WERI-Rb-1 (cell line): Measurements from ENCODE around the gene TOMM40.
"Not testable (repeated sequence)": the region's sequence is repeated elsewhere in the genome, so short reads cannot be mapped to it uniquely, and the experiment has no call there.

Experiments used
- DNase-seq: peaks from one replicate; pipeline ENCODE4 v3.0.0-alpha.2; 2020
- H3K27ac ChIP-seq: fragments of 250-450 bp; sonication (Bioruptor Pico); 2 replicates; pipeline ENCODE4 v1.5.1; 2020; ENCODE audit warnings: mild to moderate bottlenecking, moderate library complexity
- H3K27me3 ChIP-seq: fragments of 250-450 bp; sonication (Bioruptor Pico); 2 replicates; pipeline ENCODE4 v1.5.1; 2021; ENCODE audit warnings: mild to moderate bottlenecking, low read depth, moderate library complexity; ENCODE audit not compliant: insufficient read depth, severe bottlenecking
- H3K36me3 ChIP-seq: fragments of 250-450 bp; sonication (Bioruptor Pico); 2 replicates; pipeline ENCODE4 v1.5.1; 2020; ENCODE audit warnings: mild to moderate bottlenecking, moderate library complexity
- H3K4me3 ChIP-seq: 2 replicates; pipeline ENCODE4 v1.5.1; 2011; ENCODE audit warnings: low read depth, mild to moderate bottlenecking, control low read depth, low read length
- H3K9me3 ChIP-seq: fragments of 250-450 bp; sonication (Bioruptor Pico); 2 replicates; pipeline ENCODE4 v1.5.1; 2021; ENCODE audit warnings: mild to moderate bottlenecking, moderate library complexity; ENCODE audit not compliant: severe bottlenecking
- TF ChIP-seq, protein P1 (sequence below): IDR thresholded peaks from 2 replicates; pipeline ENCODE4 v1.5.1; 2011; ENCODE audit warnings: low read depth, mild to moderate bottlenecking, control low read depth, inconsistent platforms, low read length

Gene TOMM40

GRCh38 chr19:44883922-44884321 is 7.1 kb upstream of the TOMM40 start:
- no peak overlapping the region for H3K27ac ChIP-seq

GRCh38 chr19:44884566-44884965 is 6.5 kb upstream of the TOMM40 start:
- Histone ChIP-seq H3K27ac (no peak overlapping the region), H3K4me3 (no peak overlapping the region), H3K36me3 (peaks cover 38% of the 10 kb centered on the region), H3K27me3 (no peaks in the 10 kb centered on the region), H3K9me3 (no peaks in the 10 kb centered on the region)
- TF ChIP-seq, protein P1, sequence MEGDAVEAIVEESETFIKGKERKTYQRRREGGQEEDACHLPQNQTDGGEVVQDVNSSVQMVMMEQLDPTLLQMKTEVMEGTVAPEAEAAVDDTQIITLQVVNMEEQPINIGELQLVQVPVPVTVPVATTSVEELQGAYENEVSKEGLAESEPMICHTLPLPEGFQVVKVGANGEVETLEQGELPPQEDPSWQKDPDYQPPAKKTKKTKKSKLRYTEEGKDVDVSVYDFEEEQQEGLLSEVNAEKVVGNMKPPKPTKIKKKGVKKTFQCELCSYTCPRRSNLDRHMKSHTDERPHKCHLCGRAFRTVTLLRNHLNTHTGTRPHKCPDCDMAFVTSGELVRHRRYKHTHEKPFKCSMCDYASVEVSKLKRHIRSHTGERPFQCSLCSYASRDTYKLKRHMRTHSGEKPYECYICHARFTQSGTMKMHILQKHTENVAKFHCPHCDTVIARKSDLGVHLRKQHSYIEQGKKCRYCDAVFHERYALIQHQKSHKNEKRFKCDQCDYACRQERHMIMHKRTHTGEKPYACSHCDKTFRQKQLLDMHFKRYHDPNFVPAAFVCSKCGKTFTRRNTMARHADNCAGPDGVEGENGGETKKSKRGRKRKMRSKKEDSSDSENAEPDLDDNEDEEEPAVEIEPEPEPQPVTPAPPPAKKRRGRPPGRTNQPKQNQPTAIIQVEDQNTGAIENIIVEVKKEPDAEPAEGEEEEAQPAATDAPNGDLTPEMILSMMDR = no peak
- no peak for DNase-seq

More at GRCh38 chr19:44883922-44884321, 7.1 kb upstream of the TOMM40 start:
- H3K27me3 ChIP-seq = no peaks in the 10 kb centered on the region
- TF ChIP-seq, protein P1 = no peak
- peaks cover 40% of the 10 kb centered on the region for H3K36me3 ChIP-seq
- no peak overlapping the region for H3K4me3 ChIP-seq
- no peaks in the 10 kb centered on the region for H3K9me3 ChIP-seq
- DNase-seq = no peak

DNA sequence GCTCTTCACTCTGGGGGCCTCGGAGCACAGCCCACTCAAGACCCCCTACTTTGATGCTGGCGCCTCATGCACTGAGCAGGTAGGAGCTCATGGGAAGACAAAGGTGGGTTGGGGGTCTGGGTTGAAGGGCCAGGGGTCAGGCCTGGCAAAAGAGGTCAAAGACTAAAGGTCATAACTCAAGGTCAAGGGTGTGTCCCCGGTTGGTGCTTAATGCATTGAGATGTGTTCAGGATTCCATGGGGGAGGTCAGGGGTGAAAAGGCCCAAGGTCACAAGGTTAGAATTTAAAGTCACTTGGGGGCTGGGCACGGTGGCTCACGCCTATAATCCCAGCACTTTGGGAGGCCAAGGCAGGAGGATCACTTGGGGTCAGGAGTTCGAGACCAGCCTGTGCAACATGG is 4.9 kb upstream of the TOMM40 start:
- DNase-seq = no peak
- TF ChIP-seq, protein P1 = no peak
- Histone ChIP-seq H3K27ac (no peak overlapping the region), H3K27me3 (no peaks in the 10 kb centered on the region), H3K9me3 (no peaks in the 10 kb centered on the region), H3K36me3 (peaks cover 35% of the 10 kb centered on the region), H3K4me3 (no peak overlapping the region)

DNA sequence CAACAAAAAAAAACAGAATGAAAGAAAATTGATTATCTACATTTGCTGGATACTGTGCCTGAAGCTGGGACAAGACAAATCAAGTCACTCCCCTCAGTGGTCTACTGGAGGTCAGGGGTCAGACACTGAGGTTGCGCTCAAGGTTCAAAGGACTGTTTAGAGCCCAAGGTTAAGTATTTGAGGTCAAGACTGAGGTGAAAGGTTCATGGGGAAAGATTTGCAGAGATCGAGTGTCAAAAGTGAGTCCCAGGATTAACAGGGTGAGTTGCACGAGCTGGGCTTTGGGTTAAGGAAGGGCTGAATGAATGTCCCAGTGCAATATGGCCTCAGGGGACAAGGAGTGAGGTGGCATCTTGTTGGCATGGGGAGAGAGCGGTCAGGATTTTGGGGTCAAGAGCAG is 3.4 kb upstream of the TOMM40 start:
- Histone ChIP-seq H3K36me3 (peaks cover 41% of the 10 kb centered on the region), H3K9me3 (no peaks in the 10 kb centered on the region), H3K27ac (no peak overlapping the region), H3K27me3 (no peaks in the 10 kb centered on the region), H3K4me3 (no peak overlapping the region)
- TF ChIP-seq, protein P1 = no peak
- no peak for DNase-seq

- not testable (repeated sequence) for H3K4me3 ChIP-seq, H3K27me3 ChIP-seq
- H3K36me3 ChIP-seq = peaks cover 44% of the 10 kb centered on the region
These were observed 2.7 kb upstream of the TOMM40 start for GRCh38 chr19:44888335-44888734.

GRCh38 chr19:44889830-44890365 is 1.2 kb upstream of the TOMM40 start:
- no peak for DNase-seq
- TF ChIP-seq, protein P1 = no peak
- Histone ChIP-seq H3K36me3 (peaks cover 52% of the 10 kb centered on the region), H3K4me3 (peak overlapping the region; percentile 47), H3K9me3 (no peaks in the 10 kb centered on the region), H3K27ac (peak overlapping the region; percentile 84), H3K27me3 (no peaks in the 10 kb centered on the region)

More at GRCh38 chr19:44888335-44888734, 2.7 kb upstream of the TOMM40 start:
- not testable (repeated sequence) for H3K27ac ChIP-seq, DNase-seq, H3K9me3 ChIP-seq
